HepG2 (cell line): ENCODE data around the gene PSKH1. TPM values are rescaled to one million over a fixed set of nuclear protein-coding genes. Genes with fewer than 3 reads are reported as not detected.

ENCODE experiments used
- AHR ChIP-seq: IDR thresholded peaks from 2 replicates; pipeline ENCODE4 v1.6.1; 2018; ENCODE audit warnings: missing genetic modification reagents, missing compliant biosample characterization
- ATF7-NPFF ChIP-seq: sonication (generic); formaldehyde crosslinking; IDR thresholded peaks from 2 replicates; pipeline ENCODE4 v1.8.1; 2023; ENCODE audit warnings: mild to moderate bottlenecking, low read depth, missing genetic modification reagents, moderate library complexity
- EEA1 ChIP-seq: sonication (generic); formaldehyde crosslinking; IDR thresholded peaks from 2 replicates; pipeline ENCODE4 v1.5.1; 2020; ENCODE audit warnings: mild to moderate bottlenecking, missing genetic modification reagents, borderline replicate concordance
- ELF4 ChIP-seq: sonication (generic); formaldehyde crosslinking; IDR thresholded peaks from 2 replicates; pipeline ENCODE4 v1.5.0; 2020; ENCODE audit warnings: missing genetic modification reagents, mild to moderate bottlenecking, moderate library complexity, borderline replicate concordance
- FUBP1 ChIP-seq: sonication (generic); formaldehyde crosslinking; IDR thresholded peaks from 2 replicates; pipeline ENCODE4 v1.5.1; 2020; ENCODE audit warnings: missing genetic modification reagents, mild to moderate bottlenecking, borderline replicate concordance
- GLI4 ChIP-seq: sonication (generic); formaldehyde crosslinking; IDR thresholded peaks from 2 replicates; pipeline ENCODE4 v1.5.1; 2020; ENCODE audit warnings: missing genetic modification reagents, mild to moderate bottlenecking, moderate library complexity, borderline replicate concordance
- GZF1 ChIP-seq: sonication (generic); formaldehyde crosslinking; IDR thresholded peaks from 2 replicates; pipeline ENCODE4 v1.5.1; 2020; ENCODE audit warnings: mild to moderate bottlenecking, missing genetic modification reagents
- HDAC2 ChIP-seq: sonication (generic); formaldehyde crosslinking; IDR thresholded peaks from 2 replicates; pipeline ENCODE4 v1.4.0; 2020; ENCODE audit warnings: missing genetic modification reagents
- HOXA5 ChIP-seq: sonication (generic); formaldehyde crosslinking; IDR thresholded peaks from 2 replicates; pipeline ENCODE4 v1.4.0; 2020; ENCODE audit warnings: missing genetic modification reagents
- JUN ChIP-seq: sonication (generic); formaldehyde crosslinking; IDR thresholded peaks from 2 replicates; pipeline ENCODE4 v1.4.0; 2020; ENCODE audit warnings: mild to moderate bottlenecking, missing genetic modification reagents
- MIXL1 ChIP-seq: IDR thresholded peaks from 2 replicates; pipeline ENCODE4 v1.6.1; 2016
- MYNN ChIP-seq: sonication (generic); formaldehyde crosslinking; IDR thresholded peaks from 2 replicates; pipeline ENCODE4 v1.4.0; 2020; ENCODE audit warnings: mild to moderate bottlenecking, low read depth, missing genetic modification reagents
- SMAD1 ChIP-seq: sonication (generic); formaldehyde crosslinking; IDR thresholded peaks from 2 replicates; pipeline ENCODE4 v1.4.0; 2020; ENCODE audit warnings: missing genetic modification reagents, low read depth, mild to moderate bottlenecking, borderline replicate concordance
- TP53 ChIP-seq: sonication (generic); formaldehyde crosslinking; conservative IDR thresholded peaks from 2 replicates; pipeline ENCODE4 v1.4.0; 2020; ENCODE audit warnings: missing genetic modification reagents
- ZC3H4 ChIP-seq: sonication (generic); formaldehyde crosslinking; IDR thresholded peaks from 2 replicates; pipeline ENCODE4 v1.4.0; 2020; ENCODE audit warnings: missing genetic modification reagents, borderline replicate concordance
- ZNF326 ChIP-seq: sonication (generic); formaldehyde crosslinking; IDR thresholded peaks from 2 replicates; pipeline ENCODE4 v1.4.0; 2020; ENCODE audit warnings: missing genetic modification reagents, borderline replicate concordance
- ZNF335 ChIP-seq: sonication (generic); formaldehyde crosslinking; IDR thresholded peaks from 2 replicates; pipeline ENCODE4 v1.4.0; 2020; ENCODE audit warnings: missing genetic modification reagents
- ZNF543 ChIP-seq: sonication (generic); formaldehyde crosslinking; IDR thresholded peaks from 2 replicates; pipeline ENCODE4 v1.4.0; 2020; ENCODE audit warnings: mild to moderate bottlenecking, missing genetic modification reagents
- ZNF792 ChIP-seq: IDR thresholded peaks from 2 replicates; pipeline ENCODE4 v1.6.1; 2016
- ZSCAN12 ChIP-seq: sonication (generic); formaldehyde crosslinking; IDR thresholded peaks from 2 replicates; pipeline ENCODE4 v1.9.0; 2021; ENCODE audit warnings: mild to moderate bottlenecking, missing genetic modification reagents
- polyA plus RNA-seq, 8 experiments: library from polyadenylated mRNA; depleted of rRNA in 3 of 8; stranded (reverse) in 7 of 8; unstranded in 1 of 8; fragments of >200 nt; fragmentation: Illumina TruSeq in 4 of 8; extraction: Trizol in 4 of 8; gene quantifications; 2 replicates each; pipeline versions ENCODE4 v1.2.1 to v1.2.3, GENCODE V29; 2011 to 2016; ENCODE audit warnings: low read depth in 4 of 8, missing spikeins in 1 of 8, mixed read lengths in 1 of 8; ENCODE audit not compliant: insufficient read depth in 1 of 8
- total RNA-seq, 5 experiments: library from RNA; depleted of rRNA; stranded (reverse); fragments of >200 nt; fragmentation: Illumina TruSeq; extraction: Trizol; gene quantifications; 2 replicates each; pipeline ENCODE4 v1.2.3, GENCODE V29; 2016; ENCODE audit warnings: low read depth in 1 of 5
- TF ChIP-seq, protein P1 (sequence below): sonication (generic); formaldehyde crosslinking; IDR thresholded peaks from 2 replicates; pipeline ENCODE4 v1.4.0; 2020; ENCODE audit warnings: missing genetic modification reagents, borderline replicate concordance
- TF ChIP-seq, protein P2 (sequence below): sonication (generic); formaldehyde crosslinking; IDR thresholded peaks from 2 replicates; pipeline ENCODE4 v1.5.0; 2020; ENCODE audit warnings: mild to moderate bottlenecking, missing genetic modification reagents

The PSKH1 gene
- total and polyA plus RNA-seq, 2 of the 13 experiments (the other 11 are each of a cell fraction or from before 2014, with no cell fraction given), result 8.4 to 19.1 TPM

GRCh38 chr16:67941469-67942199 is 48.6 kb downstream of the PSKH1 start (continued):
- TF ChIP-seq ELF4 (CRISPR knock-in tag) (no peak), GLI4 (CRISPR knock-in tag) (no peak), FUBP1 (CRISPR knock-in tag) (no peak), MYNN (no peak), EEA1 (CRISPR knock-in tag) (0 out of 2 replicates have a peak, but pooled peaks have one; percentile 64), SMAD1 (CRISPR knock-in tag) (no peak), ZSCAN12 (no peak), HOXA5 (CRISPR knock-in tag) (no peak), GZF1 (CRISPR knock-in tag) (no peak), JUN (CRISPR knock-in tag) (no peak), MIXL1 (CRISPR knock-in tag) (no peak), AHR (CRISPR knock-in tag) (no peak), ZNF543 (CRISPR knock-in tag) (peak; percentile 4; the same call in 1 of the 2 replicates), ATF7-NPFF (CRISPR knock-in tag) (0 out of 2 replicates have a peak, but pooled peaks have one; percentile 6), ZNF792 (CRISPR knock-in tag) (no peak), TP53 (CRISPR knock-in tag) (no peak), ZNF335 (CRISPR knock-in tag) (no peak), ZC3H4 (CRISPR knock-in tag) (no peak), ZNF326 (CRISPR knock-in tag) (no peak), HDAC2 (CRISPR knock-in tag) (no peak)
- TF ChIP-seq, protein P1, sequence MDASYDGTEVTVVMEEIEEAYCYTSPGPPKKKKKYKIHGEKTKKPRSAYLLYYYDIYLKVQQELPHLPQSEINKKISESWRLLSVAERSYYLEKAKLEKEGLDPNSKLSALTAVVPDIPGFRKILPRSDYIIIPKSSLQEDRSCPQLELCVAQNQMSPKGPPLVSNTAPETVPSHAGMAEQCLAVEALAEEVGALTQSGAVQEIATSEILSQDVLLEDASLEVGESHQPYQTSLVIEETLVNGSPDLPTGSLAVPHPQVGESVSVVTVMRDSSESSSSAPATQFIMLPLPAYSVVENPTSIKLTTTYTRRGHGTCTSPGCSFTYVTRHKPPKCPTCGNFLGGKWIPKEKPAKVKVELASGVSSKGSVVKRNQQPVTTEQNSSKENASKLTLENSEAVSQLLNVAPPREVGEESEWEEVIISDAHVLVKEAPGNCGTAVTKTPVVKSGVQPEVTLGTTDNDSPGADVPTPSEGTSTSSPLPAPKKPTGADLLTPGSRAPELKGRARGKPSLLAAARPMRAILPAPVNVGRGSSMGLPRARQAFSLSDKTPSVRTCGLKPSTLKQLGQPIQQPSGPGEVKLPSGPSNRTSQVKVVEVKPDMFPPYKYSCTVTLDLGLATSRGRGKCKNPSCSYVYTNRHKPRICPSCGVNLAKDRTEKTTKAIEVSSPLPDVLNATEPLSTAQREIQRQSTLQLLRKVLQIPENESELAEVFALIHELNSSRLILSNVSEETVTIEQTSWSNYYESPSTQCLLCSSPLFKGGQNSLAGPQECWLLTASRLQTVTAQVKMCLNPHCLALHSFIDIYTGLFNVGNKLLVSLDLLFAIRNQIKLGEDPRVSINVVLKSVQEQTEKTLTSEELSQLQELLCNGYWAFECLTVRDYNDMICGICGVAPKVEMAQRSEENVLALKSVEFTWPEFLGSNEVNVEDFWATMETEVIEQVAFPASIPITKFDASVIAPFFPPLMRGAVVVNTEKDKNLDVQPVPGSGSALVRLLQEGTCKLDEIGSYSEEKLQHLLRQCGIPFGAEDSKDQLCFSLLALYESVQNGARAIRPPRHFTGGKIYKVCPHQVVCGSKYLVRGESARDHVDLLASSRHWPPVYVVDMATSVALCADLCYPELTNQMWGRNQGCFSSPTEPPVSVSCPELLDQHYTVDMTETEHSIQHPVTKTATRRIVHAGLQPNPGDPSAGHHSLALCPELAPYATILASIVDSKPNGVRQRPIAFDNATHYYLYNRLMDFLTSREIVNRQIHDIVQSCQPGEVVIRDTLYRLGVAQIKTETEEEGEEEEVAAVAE (CRISPR knock-in tag), result no peak
- TF ChIP-seq, protein P2, sequence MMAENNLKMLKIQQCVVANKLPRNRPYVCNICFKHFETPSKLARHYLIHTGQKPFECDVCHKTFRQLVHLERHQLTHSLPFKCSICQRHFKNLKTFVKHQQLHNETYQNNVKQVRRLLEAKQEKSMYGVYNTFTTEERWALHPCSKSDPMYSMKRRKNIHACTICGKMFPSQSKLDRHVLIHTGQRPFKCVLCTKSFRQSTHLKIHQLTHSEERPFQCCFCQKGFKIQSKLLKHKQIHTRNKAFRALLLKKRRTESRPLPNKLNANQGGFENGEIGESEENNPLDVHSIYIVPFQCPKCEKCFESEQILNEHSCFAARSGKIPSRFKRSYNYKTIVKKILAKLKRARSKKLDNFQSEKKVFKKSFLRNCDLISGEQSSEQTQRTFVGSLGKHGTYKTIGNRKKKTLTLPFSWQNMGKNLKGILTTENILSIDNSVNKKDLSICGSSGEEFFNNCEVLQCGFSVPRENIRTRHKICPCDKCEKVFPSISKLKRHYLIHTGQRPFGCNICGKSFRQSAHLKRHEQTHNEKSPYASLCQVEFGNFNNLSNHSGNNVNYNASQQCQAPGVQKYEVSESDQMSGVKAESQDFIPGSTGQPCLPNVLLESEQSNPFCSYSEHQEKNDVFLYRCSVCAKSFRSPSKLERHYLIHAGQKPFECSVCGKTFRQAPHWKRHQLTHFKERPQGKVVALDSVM, result no peak
